Left ventricle myocardium inferior (tissue), 1 donor: ENCODE results near the gene TRIM24. TPM values are rescaled to one million over a fixed set of nuclear protein-coding genes. Genes with fewer than 3 reads are reported as not detected.

Source experiments
- DNase-seq: peaks from one replicate; pipeline ENCODE4 v3.0.0-alpha.2; 2020
- H3K27ac ChIP-seq: fragments of 200-600 bp; replicated peaks from 2 replicates; pipeline ENCODE4 v1.8.0; 2021
- H3K27me3 ChIP-seq: fragments of 200-600 bp; 2 replicates; pipeline ENCODE4 v1.8.0; 2021; ENCODE audit warnings: low read depth
- H3K36me3 ChIP-seq: fragments of 200-600 bp; 2 replicates; pipeline ENCODE4 v1.8.0; 2021
- H3K4me1 ChIP-seq: fragments of 200-600 bp; 2 replicates; pipeline ENCODE4 v1.8.0; 2021
- H3K4me3 ChIP-seq: fragments of 200-600 bp; 2 replicates; pipeline ENCODE4 v1.8.0; 2021; ENCODE audit warnings: mild to moderate bottlenecking, moderate library complexity
- H3K9me3 ChIP-seq: fragments of 200-600 bp; replicated peaks from 2 replicates; pipeline ENCODE4 v1.8.0; 2021
- intact Hi-C: fragments of 100-400 bp; cut with micrococcal nuclease; formaldehyde crosslinking; loops from one replicate; pipeline ENCODE4 v1.11.0; 2022
- total RNA-seq: library from RNA; stranded (reverse); fragmentation: NEBNext Ultra II Directional; extraction: Animal tissue kit (Norgen Biotek cat#: 25700); gene quantifications from one replicate; pipeline ENCODE4 v1.2.1, GENCODE V29; 2021
- TF ChIP-seq, protein P1 (sequence below): fragments of 200-600 bp; IDR thresholded peaks from 2 replicates; pipeline ENCODE4 v1.8.0; 2021; ENCODE audit warnings: antibody characterized with exemption, mild to moderate bottlenecking, borderline replicate concordance
- donor health status: DM: no; HTN: yes; CAD: no; lungs with severe emphysema.

Gene TRIM24
- total RNA-seq, 1 donor from 2014 or later, result 18.8 TPM

DNA sequence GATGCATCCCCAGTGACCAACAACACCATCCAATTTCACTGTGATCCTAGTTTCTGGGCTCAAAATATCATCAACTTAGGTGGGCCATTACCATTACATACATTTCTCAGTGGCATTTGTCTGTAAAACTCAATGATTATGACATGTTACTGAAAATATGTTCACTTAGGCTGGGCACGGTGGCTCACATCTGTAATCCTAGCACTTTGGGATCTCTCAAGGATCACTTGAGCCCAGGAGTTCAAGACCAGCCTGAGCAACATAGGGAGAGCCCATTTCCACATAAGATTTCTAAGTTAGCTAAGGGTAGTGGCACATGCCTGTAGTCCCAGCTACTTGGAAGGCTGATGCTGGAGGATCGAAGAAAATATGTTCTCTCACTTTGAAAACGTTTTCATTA is 91.0 kb downstream of the TRIM24 start:
- intact Hi-C loops, result no loop called here
- Histone ChIP-seq H3K9me3 (peaks cover 14% of the 10 kb centered on the region), H3K36me3 (peaks cover 59% of the 10 kb centered on the region), H3K27me3 (no peaks in the 10 kb centered on the region), H3K4me3 (no peak overlapping the region), H3K4me1 (peaks cover 8% of the 10 kb centered on the region), H3K27ac (no peak overlapping the region)
- DNase-seq, result no peak
- TF ChIP-seq, protein P1, sequence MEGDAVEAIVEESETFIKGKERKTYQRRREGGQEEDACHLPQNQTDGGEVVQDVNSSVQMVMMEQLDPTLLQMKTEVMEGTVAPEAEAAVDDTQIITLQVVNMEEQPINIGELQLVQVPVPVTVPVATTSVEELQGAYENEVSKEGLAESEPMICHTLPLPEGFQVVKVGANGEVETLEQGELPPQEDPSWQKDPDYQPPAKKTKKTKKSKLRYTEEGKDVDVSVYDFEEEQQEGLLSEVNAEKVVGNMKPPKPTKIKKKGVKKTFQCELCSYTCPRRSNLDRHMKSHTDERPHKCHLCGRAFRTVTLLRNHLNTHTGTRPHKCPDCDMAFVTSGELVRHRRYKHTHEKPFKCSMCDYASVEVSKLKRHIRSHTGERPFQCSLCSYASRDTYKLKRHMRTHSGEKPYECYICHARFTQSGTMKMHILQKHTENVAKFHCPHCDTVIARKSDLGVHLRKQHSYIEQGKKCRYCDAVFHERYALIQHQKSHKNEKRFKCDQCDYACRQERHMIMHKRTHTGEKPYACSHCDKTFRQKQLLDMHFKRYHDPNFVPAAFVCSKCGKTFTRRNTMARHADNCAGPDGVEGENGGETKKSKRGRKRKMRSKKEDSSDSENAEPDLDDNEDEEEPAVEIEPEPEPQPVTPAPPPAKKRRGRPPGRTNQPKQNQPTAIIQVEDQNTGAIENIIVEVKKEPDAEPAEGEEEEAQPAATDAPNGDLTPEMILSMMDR, result no peak

DNA sequence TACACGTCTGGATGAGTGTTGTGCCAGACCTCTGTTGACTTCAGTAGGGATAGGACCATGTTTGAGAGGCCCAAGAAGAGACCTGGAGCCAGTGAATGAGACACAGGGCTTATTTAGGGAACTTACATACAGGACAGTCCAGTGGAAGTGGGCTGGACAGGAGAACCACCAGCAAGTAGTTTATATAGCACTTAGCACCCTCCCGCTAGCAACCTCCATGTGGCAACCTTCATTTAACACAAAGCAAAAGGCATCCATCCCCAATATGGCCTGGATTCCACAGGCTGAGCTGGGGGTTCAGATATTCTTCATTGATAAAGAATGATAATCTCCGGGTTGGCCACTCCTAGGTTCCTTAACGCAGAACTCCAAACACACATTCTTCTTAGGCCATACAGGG is 93.7 kb downstream of the TRIM24 start:
- H3K4me3 ChIP-seq, result no peak overlapping the region
- intact Hi-C loops, result no loop called here
- peaks cover 81% of the 10 kb centered on the region for H3K36me3 ChIP-seq
- TF ChIP-seq, protein P1, result no peak
- no peak for DNase-seq
- H3K9me3 ChIP-seq, result peaks cover 41% of the 10 kb centered on the region
- peaks cover 8% of the 10 kb centered on the region for H3K4me1 ChIP-seq
- no peaks in the 10 kb centered on the region for H3K27me3 ChIP-seq
- no peak overlapping the region for H3K27ac ChIP-seq

DNA sequence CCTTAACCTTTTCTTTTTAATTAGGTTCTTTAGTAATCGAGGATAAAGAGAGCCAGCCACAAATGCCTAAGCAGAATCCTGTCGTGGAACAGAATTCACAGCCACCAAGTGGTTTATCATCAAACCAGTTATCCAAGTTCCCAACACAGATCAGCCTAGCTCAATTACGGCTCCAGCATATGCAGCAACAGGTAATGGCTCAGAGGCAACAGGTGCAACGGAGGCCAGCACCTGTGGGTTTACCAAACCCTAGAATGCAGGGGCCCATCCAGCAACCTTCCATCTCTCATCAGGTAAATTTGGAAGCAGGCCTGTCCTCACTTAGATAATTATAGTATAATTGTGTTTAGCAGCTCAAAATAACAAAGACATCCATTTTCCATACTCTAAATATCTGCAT is 94.6 kb downstream of the TRIM24 start:
- peaks cover 42% of the 10 kb centered on the region for H3K9me3 ChIP-seq
- no peaks in the 10 kb centered on the region for H3K27me3 ChIP-seq
- TF ChIP-seq, protein P1, result no peak
- H3K36me3 ChIP-seq, result peaks cover 90% of the 10 kb centered on the region
- peaks cover under 1% of the 10 kb centered on the region for H3K4me1 ChIP-seq
- no peak overlapping the region for H3K27ac ChIP-seq
- DNase-seq, result no peak
- no peak overlapping the region for H3K4me3 ChIP-seq
- intact Hi-C loops, result no loop called here

DNA sequence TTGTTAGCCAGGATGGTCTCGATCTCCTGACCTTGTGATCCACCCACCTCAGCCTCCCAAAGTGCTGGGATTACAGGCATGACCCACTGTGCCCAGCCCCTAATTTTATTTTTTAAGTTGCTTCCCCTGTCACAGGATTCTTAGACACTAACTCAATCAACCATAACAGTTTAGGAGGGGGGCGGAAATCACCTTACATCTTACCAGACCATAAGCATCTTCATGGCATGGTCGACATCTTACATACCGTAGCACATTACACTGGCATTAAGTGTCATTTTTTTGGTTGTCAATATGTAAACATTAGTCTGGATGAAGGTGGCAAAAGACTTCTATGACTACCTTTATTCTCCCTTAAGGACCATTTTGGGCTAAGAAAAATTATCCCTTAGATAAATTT is 95.6 kb downstream of the TRIM24 start:
- Histone ChIP-seq H3K36me3 (peaks cover 100% of the 10 kb centered on the region), H3K4me1 (no peaks in the 10 kb centered on the region), H3K27me3 (no peaks in the 10 kb centered on the region), H3K4me3 (no peak overlapping the region), H3K9me3 (peaks cover 42% of the 10 kb centered on the region), H3K27ac (no peak overlapping the region)
- TF ChIP-seq, protein P1, result no peak
- intact Hi-C loops, result no loop called here
- no peak for DNase-seq

DNA sequence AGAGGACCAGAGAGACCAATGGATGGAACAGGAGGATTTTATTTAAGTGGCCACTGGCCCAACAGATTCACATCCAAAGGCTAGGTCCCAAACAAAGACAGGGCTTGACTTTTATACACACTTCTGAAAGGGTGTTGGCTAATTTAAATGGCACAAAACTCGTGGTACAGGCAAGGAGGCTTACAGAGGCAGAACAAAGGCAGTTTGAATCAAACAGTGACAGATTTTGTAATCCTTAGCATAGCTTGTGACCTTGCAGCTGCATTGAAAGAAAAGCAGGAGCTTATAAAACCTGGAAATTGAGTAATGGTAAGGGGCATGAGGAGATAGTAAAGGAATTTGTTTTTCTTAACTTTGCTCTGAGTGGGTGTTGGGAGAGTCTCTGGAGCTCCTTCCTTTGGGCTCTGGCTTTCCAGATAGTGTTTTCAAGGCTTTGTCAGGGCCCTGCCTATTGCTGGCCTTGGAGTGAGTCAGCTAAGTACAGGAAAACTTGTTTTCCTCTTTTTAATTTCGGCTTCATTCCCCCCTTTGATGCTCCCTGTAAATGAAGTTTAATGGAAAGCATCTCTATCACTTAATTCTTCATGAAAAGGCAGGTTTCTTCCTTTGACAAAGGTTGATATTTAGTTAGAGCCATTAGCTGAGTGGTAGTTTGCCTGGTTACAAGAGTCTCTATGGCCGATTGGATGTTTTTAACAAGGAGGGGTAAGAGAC is 96.9 kb downstream of the TRIM24 start:
- Histone ChIP-seq H3K4me1 (no peaks in the 10 kb centered on the region), H3K36me3 (peaks cover 99% of the 10 kb centered on the region), H3K4me3 (no peak overlapping the region), H3K9me3 (peaks cover 50% of the 10 kb centered on the region), H3K27ac (no peak overlapping the region), H3K27me3 (no peaks in the 10 kb centered on the region)
- intact Hi-C loops, result no loop called here
- DNase-seq, result no peak
- TF ChIP-seq, protein P1, result no peak
